Fibroblast of pulmonary artery (primary cell): ENCODE results near the gene PML.

Experiments used
- DNase-seq: peaks from one replicate; pipeline ENCODE4 v3.0.0-alpha.2; 2010; ENCODE audit warnings: low read depth
- H3K4me3 ChIP-seq: replicated peaks from 2 replicates; pipeline ENCODE4 v1.5.1; 2011; ENCODE audit warnings: low read depth, mild to moderate bottlenecking, control low read depth, low read length, moderate library complexity
- TF ChIP-seq, protein P1 (sequence below): IDR thresholded peaks from 2 replicates; pipeline ENCODE4 v1.5.1; 2011; ENCODE audit warnings: mild to moderate bottlenecking, control low read depth, low read length, inconsistent platforms; ENCODE audit errors: missing control alignments

The PML gene

GRCh38 chr15:74008901-74009300, 14.4 kb downstream of the PML start:
- TF ChIP-seq, protein P1, sequence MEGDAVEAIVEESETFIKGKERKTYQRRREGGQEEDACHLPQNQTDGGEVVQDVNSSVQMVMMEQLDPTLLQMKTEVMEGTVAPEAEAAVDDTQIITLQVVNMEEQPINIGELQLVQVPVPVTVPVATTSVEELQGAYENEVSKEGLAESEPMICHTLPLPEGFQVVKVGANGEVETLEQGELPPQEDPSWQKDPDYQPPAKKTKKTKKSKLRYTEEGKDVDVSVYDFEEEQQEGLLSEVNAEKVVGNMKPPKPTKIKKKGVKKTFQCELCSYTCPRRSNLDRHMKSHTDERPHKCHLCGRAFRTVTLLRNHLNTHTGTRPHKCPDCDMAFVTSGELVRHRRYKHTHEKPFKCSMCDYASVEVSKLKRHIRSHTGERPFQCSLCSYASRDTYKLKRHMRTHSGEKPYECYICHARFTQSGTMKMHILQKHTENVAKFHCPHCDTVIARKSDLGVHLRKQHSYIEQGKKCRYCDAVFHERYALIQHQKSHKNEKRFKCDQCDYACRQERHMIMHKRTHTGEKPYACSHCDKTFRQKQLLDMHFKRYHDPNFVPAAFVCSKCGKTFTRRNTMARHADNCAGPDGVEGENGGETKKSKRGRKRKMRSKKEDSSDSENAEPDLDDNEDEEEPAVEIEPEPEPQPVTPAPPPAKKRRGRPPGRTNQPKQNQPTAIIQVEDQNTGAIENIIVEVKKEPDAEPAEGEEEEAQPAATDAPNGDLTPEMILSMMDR, result no peak
- DNase-seq, result no peak
- H3K4me3 ChIP-seq, result no peak overlapping the region

DNA sequence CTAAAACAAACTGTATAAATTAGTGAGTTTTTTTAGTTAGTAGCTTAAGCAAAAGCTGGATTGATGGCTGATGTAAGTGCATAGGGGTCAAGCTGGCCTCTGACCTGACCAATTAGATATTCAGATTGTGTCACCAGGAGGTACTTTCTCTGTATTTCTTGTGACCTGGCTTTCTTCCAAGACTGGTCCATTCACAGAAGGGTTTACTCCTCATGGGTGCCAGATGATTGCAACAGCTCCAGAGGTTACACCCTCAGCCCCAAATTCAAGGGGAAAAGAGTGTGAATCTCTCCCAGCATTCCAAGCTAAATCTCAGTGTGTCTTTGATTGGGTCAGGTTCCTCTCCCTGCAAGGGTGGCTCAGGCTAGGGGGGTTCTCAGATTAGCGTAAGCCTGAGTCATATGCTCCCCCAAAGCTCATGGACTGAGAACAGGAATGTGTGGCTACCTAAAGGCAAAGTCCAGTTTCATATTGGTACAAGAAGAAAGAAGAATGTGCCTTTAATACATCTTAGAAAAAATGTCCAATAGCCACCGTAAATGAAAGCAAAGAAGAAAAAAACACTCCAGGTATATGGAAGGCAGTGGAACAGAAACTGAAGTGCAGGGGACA, 16.5 kb downstream of the PML start:
- TF ChIP-seq, protein P1, result no peak
- peak; percentile 82 for DNase-seq
- peak overlapping the region; percentile 10 for H3K4me3 ChIP-seq

GRCh38 chr15:74011610-74012009, 17.1 kb downstream of the PML start:
- H3K4me3 ChIP-seq, result no peak overlapping the region
- DNase-seq, result peak; percentile 89
- TF ChIP-seq, protein P1, result no peak

GRCh38 chr15:74013374-74013894, 18.9 kb downstream of the PML start:
- TF ChIP-seq, protein P1, result no peak
- H3K4me3 ChIP-seq, result no peak overlapping the region
- DNase-seq, result no peak

DNA sequence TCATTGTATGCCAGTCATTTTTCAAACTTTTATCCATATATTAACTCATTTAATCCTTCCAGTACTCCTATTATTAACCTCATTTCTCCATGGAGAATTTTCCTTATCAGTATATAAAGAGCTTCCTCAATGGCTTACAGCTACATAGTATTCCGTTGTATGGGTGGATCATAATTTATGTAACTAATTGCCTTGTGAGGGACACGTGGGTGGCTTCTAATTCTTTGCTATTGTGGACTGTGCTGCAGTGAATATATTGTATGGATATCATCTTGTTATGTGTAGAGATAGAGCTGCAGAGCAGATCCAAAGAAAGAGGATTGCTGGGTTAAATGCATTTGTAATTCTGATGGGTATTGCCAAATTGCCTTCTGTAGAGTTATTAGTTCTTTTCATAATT, 25.2 kb downstream of the PML start:
- DNase-seq, result no peak
- TF ChIP-seq, protein P1, result no peak
- no peak overlapping the region for H3K4me3 ChIP-seq

- no peak for DNase-seq
- TF ChIP-seq, protein P1, result no peak
- H3K4me3 ChIP-seq, result no peak overlapping the region
These were observed 28.4 kb downstream of the PML start for GRCh38 chr15:74022706-74023470.
